Tibial artery (tissue), 4 donors: Measurements from ENCODE around the gene FOXJ1.

Experiments
- DNase-seq, 2 donors: peaks; one replicate each; pipeline ENCODE4 v3.0.0-alpha.2; 2019
- H3K27ac ChIP-seq, 2 donors: fragments of 200-600 bp; sonication (generic) in 1 of 2; 1 replicate in 1 of 2; 2 replicates in 1 of 2; pipeline ENCODE4 v1.5.1; 2018 to 2019; ENCODE audit warnings: mild to moderate bottlenecking in 1 of 2
- H3K27me3 ChIP-seq, 2 donors: fragments of 200-600 bp; sonication (generic) in 1 of 2; one replicate each; pipeline versions ENCODE4 v1.5.1 to v1.6.0; 2016 to 2019
- H3K36me3 ChIP-seq, 3 donors: fragments of 200-600 bp; sonication (generic) in 2 of 3; one replicate each; pipeline ENCODE4 v1.5.1; 2016 to 2019; ENCODE audit warnings: mild to moderate bottlenecking in 2 of 3
- H3K4me1 ChIP-seq, 4 donors: fragments of 200-600 bp; sonication (generic) in 2 of 4; 1 replicate in 3 of 4; 2 replicates in 1 of 4; pipeline ENCODE4 v1.5.1; 2016 to 2019
- H3K4me3 ChIP-seq, 2 donors: fragments of 200-600 bp; sonication (generic) in 1 of 2; 1 replicate in 1 of 2; 2 replicates in 1 of 2; pipeline ENCODE4 v1.5.1; 2018 to 2019; ENCODE audit warnings: mild to moderate bottlenecking in 2 of 2
- H3K9me3 ChIP-seq, 3 donors: fragments of 200-600 bp; sonication (generic) in 1 of 3; one replicate each; pipeline ENCODE4 v1.5.1; 2016 to 2019
- intact Hi-C: fragments of 100-400 bp; cut with DNase I; formaldehyde crosslinking; loops from one replicate; pipeline ENCODE4 v1.15.0; 2023; ENCODE audit warnings: low total_unique reads
- TF ChIP-seq, protein P1 (sequence below), 2 experiments: fragments of 200-600 bp in 1 of 2; fragments of 450-650 bp in 1 of 2; IDR thresholded peaks; one replicate each; pipeline ENCODE4 v1.5.1; 2017 to 2019; ENCODE audit warnings: antibody characterized with exemption in 2 of 2, mild to moderate bottlenecking in 1 of 2, moderate library complexity in 1 of 2

The FOXJ1 gene

GRCh38 chr17:76153640-76154039 lies 12.6 kb upstream of the FOXJ1 start:
- no peaks in the 10 kb centered on the region for H3K4me1 ChIP-seq
- DNase-seq, result peak in 1 of 2 donors; percentile 41
- H3K9me3 ChIP-seq, result no peaks in the 10 kb centered on the region
- TF ChIP-seq, protein P1, sequence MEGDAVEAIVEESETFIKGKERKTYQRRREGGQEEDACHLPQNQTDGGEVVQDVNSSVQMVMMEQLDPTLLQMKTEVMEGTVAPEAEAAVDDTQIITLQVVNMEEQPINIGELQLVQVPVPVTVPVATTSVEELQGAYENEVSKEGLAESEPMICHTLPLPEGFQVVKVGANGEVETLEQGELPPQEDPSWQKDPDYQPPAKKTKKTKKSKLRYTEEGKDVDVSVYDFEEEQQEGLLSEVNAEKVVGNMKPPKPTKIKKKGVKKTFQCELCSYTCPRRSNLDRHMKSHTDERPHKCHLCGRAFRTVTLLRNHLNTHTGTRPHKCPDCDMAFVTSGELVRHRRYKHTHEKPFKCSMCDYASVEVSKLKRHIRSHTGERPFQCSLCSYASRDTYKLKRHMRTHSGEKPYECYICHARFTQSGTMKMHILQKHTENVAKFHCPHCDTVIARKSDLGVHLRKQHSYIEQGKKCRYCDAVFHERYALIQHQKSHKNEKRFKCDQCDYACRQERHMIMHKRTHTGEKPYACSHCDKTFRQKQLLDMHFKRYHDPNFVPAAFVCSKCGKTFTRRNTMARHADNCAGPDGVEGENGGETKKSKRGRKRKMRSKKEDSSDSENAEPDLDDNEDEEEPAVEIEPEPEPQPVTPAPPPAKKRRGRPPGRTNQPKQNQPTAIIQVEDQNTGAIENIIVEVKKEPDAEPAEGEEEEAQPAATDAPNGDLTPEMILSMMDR (IDR thresholded peaks at IDR 0.05), result no peak
- H3K4me3 ChIP-seq, result no peak overlapping the region
- H3K27me3 ChIP-seq, result peaks cover 0 to 32% of the 10 kb centered on the region in 2 donors
- H3K36me3 ChIP-seq, result no peaks in the 10 kb centered on the region
- H3K27ac ChIP-seq, result no peak overlapping the region
- intact Hi-C loops, result no loop called here

GRCh38 chr17:76153202-76153601 lies 12.2 kb upstream of the FOXJ1 start:
- DNase-seq, result peak in 1 of 2 donors; percentile 12
- intact Hi-C loops, result no loop called here
- Histone ChIP-seq H3K4me1 (no peaks in the 10 kb centered on the region), H3K9me3 (no peaks in the 10 kb centered on the region), H3K36me3 (no peaks in the 10 kb centered on the region), H3K4me3 (no peak overlapping the region), H3K27ac (no peak overlapping the region), H3K27me3 (peaks cover 0 to 32% of the 10 kb centered on the region in 2 donors)
- TF ChIP-seq, protein P1 (IDR thresholded peaks at IDR 0.05), result no peak

DNA sequence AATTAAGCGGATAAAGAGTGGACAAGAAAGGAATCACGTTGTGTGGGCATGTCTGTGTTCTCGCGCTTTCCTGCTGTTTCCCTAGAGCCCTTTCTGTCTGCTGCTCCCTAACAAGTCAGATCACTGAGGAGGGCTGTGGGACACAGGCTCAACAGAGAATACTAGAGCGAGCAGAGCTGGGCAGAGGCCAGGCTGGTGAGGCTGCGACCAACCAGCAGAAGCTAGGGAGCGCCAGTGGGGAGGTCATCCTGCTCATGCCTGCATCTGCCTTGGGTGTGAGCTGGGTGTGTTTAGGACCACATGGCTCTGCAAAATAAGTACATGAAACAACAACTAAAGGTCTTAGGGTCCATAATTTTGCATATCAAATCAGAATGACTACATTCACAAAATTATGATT lies 11.5 kb upstream of the FOXJ1 start:
- intact Hi-C loops, result no loop called here
- peak in 1 of 2 donors; percentile 20 for DNase-seq
- TF ChIP-seq, protein P1 (IDR thresholded peaks at IDR 0.05), result no peak
- Histone ChIP-seq H3K36me3 (no peaks in the 10 kb centered on the region), H3K27me3 (peaks cover 0 to 27% of the 10 kb centered on the region in 2 donors), H3K4me1 (no peaks in the 10 kb centered on the region), H3K4me3 (no peak overlapping the region), H3K27ac (no peak overlapping the region), H3K9me3 (no peaks in the 10 kb centered on the region)

GRCh38 chr17:76151896-76152454 lies 10.9 kb upstream of the FOXJ1 start:
- Histone ChIP-seq H3K27ac (no peak overlapping the region), H3K36me3 (no peaks in the 10 kb centered on the region), H3K27me3 (peaks cover 0 to 26% of the 10 kb centered on the region in 2 donors), H3K4me1 (no peaks in the 10 kb centered on the region), H3K9me3 (no peaks in the 10 kb centered on the region), H3K4me3 (no peak overlapping the region)
- DNase-seq, result peak in 1 of 2 donors; percentile 48
- intact Hi-C loops, result no loop called here
- TF ChIP-seq, protein P1 (IDR thresholded peaks at IDR 0.05), result no peak

- intact Hi-C loops, result no loop called here
- DNase-seq, result peak in 1 of 2 donors; percentile 40
- Histone ChIP-seq H3K4me1 (no peaks in the 10 kb centered on the region), H3K27ac (no peak overlapping the region), H3K27me3 (peaks cover 0 to 18% of the 10 kb centered on the region in 2 donors), H3K36me3 (no peaks in the 10 kb centered on the region), H3K4me3 (no peak overlapping the region), H3K9me3 (no peaks in the 10 kb centered on the region)
- TF ChIP-seq, protein P1 (IDR thresholded peaks at IDR 0.05), result no peak
Measured at GRCh38 chr17:76150712-76151622, 9.9 kb upstream of the FOXJ1 start.
